PC-3 (cell line): Measurements from ENCODE around the gene PDGFC. TPM values are rescaled to one million over a fixed set of nuclear protein-coding genes. Genes with fewer than 3 reads are reported as not detected.
A peak's percentile ranks its signal among the peaks of the same experiment; 100 is the strongest.

ENCODE experiments used
- ATAC-seq: fragments of 200-7000 bp; cut with Tn5 transposase; 2 replicates; pipeline ENCODE4 v1.9.1; 2020; ENCODE audit warnings: mild to moderate bottlenecking, moderate library complexity
- BruUV-seq: library from RNA; stranded (reverse); fragments of 400-500 nt; replicated peaks from 2 replicates; lab custom pipeline; 2021; lab: Mats Ljungman, UMichigan
- CTCF ChIA-PET: fragments of 300-600 bp; sonication (Branson Sonifier 250); formaldehyde crosslinking; loops from one replicate; lab custom pipeline; 2022; ENCODE audit warnings: antibody characterized with exemption; lab: Charles Lee
- POLR2A ChIA-PET: fragments of 300-600 bp; sonication (Branson Sonifier 250); formaldehyde crosslinking; loops from one replicate; lab custom pipeline; 2022; ENCODE audit warnings: antibody characterized with exemption; ENCODE audit not compliant: unreplicated experiment; lab: Charles Lee
- DNase-seq: peaks from one replicate; pipeline ENCODE4 v3.0.0-alpha.2; 2015
- H2AFZ ChIP-seq: fragments of 300-600 bp; sonication (generic); 2 replicates; pipeline ENCODE4 v1.6.0; 2016; ENCODE audit warnings: antibody characterized with exemption, low read length
- H3F3A ChIP-seq: fragments of 300-600 bp; sonication (generic); one replicate; pipeline ENCODE4 v1.6.0; 2017; ENCODE audit warnings: antibody characterized with exemption, low read length, control low read depth, mild to moderate bottlenecking; ENCODE audit not compliant: unreplicated experiment
- H3K27ac ChIP-seq: fragments of 300-600 bp; sonication (generic); 2 replicates; pipeline ENCODE4 v1.5.1; 2016; ENCODE audit warnings: mild to moderate bottlenecking, low read length
- H3K27me3 ChIP-seq: fragments of 300-600 bp; sonication (generic); 2 replicates; pipeline ENCODE4 v1.6.1; 2016; ENCODE audit warnings: low read length, mixed read lengths
- H3K36me3 ChIP-seq: fragments of 300-600 bp; sonication (generic); 2 replicates; pipeline ENCODE4 v1.6.1; 2016; ENCODE audit warnings: low read depth, mixed run types, low read length, mixed read lengths
- H3K4me1 ChIP-seq: fragments of 300-600 bp; sonication (generic); 2 replicates; pipeline ENCODE4 v1.5.1; 2016; ENCODE audit warnings: low read length; ENCODE audit not compliant: insufficient read depth
- H3K4me2 ChIP-seq: fragments of 300-600 bp; sonication (generic); 2 replicates; pipeline ENCODE4 v1.6.0; 2016; ENCODE audit warnings: low read length
- H3K4me3 ChIP-seq: fragments of 300-600 bp; sonication (generic); 2 replicates; pipeline ENCODE4 v1.5.1; 2016; ENCODE audit warnings: mild to moderate bottlenecking, low read length, mixed read lengths
- H3K79me2 ChIP-seq: fragments of 300-600 bp; sonication (generic); 2 replicates; pipeline ENCODE4 v1.6.1; 2017; ENCODE audit warnings: low read length, mixed read lengths
- H3K9ac ChIP-seq: fragments of 300-600 bp; sonication (generic); 2 replicates; pipeline ENCODE4 v1.6.0; 2016; ENCODE audit warnings: mild to moderate bottlenecking, low read length
- H3K9me2 ChIP-seq: fragments of 300-600 bp; sonication (generic); replicated peaks from 2 replicates; pipeline ENCODE4 v1.6.1; 2016; ENCODE audit warnings: mixed run types, low read length, mixed read lengths
- H3K9me3 ChIP-seq: fragments of 300-600 bp; sonication (generic); 2 replicates; pipeline ENCODE4 v1.6.1; 2016; ENCODE audit warnings: low read length, mixed read lengths
- H4K20me1 ChIP-seq: fragments of 300-600 bp; sonication (generic); 2 replicates; pipeline ENCODE4 v1.6.1; 2016; ENCODE audit warnings: low read length, mixed read lengths
- EZH2 ChIP-seq: fragments of 300-600 bp; sonication (generic); IDR thresholded peaks from one replicate; pipeline ENCODE4 v1.6.1; 2017; ENCODE audit warnings: antibody characterized with exemption, mild to moderate bottlenecking, low read length; ENCODE audit not compliant: unreplicated experiment
- EZH2phosphoT487 ChIP-seq: fragments of 300-600 bp; sonication (generic); IDR thresholded peaks from 2 replicates; pipeline ENCODE4 v1.6.1; 2018; ENCODE audit warnings: mild to moderate bottlenecking, antibody characterized with exemption, low read length, borderline replicate concordance
- intact Hi-C: fragments of 100-400 bp; cut with micrococcal nuclease; formaldehyde crosslinking; loops from 2 replicates; pipeline ENCODE4 v1.9.0; 2023
- total RNA-seq: library from RNA; depleted of rRNA; stranded (reverse); fragments of >200 nt; gene quantifications from 2 replicates; pipeline ENCODE4 v1.2.3, GENCODE V29; 2014
- TF ChIP-seq, protein P1 (sequence below): fragments of 300-600 bp; sonication (generic); conservative IDR thresholded peaks from 2 replicates; pipeline ENCODE4 v1.5.1; 2017; ENCODE audit warnings: antibody characterized with exemption, low read depth, mild to moderate bottlenecking, low read length

PDGFC gene
- total RNA-seq, 1 experiment from 2014 or later = 23.0 TPM

DNA sequence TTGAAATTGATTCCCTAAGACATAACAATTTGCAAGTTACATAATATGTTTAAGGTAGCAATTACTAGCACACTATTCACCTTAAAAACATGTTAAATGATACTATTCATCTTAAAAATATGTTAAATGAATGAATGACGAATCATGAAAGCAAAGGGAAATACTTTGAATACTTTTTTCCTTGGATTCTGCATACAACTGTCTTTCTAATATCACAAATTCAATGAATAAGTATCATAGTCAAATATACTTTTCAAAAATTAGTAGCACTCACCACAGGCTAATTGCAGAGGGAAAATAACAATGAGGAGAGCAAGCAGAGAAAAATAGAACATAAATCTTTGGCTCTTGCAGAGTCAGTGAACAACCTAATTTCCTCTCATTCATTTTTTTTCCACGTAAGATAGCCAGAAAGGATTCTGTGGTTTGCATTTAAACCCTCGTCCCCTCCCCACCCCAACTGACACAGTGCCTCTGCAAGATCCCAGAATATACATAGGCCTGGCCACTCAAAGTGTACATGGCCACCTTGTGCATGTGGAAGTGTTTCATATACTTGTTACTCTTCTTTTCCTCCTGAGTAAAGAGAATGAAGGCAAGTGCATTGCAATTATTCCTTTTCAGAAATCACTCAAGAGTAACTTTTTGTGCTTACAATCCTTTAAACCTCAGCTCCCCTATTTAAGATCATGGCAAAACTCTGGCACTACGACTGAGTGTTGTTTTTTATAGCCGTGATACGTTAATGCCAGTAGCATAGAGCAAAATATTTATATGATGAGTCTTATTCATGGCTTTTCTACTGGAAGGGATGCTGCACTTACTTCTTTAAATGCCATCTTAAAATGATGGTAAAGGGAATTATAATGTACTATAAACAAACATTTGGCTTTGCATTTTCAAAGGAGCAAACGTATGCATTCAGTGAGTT, 236.4 kb downstream of the PDGFC start:
- Histone ChIP-seq H3K27ac (peak overlapping the region; percentile 32; the same call in 1 of the 2 replicates), H3K4me2 (peak overlapping the region; percentile 68)
- CTCF ChIA-PET = no interaction called here

DNA sequence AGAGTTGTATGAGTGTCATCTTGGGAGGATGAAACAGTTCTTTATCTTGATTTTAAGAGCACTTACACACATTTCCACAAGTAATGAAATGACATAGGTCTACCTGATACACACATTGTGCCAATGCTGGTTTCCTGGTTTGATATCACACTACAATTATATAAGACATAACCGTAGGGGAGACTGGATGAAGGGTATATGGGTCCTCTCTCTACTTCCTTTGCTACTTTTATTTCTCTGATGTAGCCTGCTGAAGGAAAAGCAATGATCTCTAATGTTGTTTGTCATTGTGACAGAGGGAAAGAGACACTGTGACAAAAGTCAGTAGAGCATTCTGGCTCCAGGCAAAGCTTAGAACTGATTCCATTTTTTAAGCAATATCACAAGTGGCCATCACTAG, 238.0 kb downstream of the PDGFC start:
- Histone ChIP-seq H3K4me1 (peaks cover 18% of the 10 kb centered on the region), H3K4me3 (no peak overlapping the region), H3K27ac (no peak overlapping the region), H3K79me2 (no peaks in the 10 kb centered on the region), H3K4me2 (no peak overlapping the region), H3K9ac (no peak overlapping the region), H2AFZ (no peak overlapping the region), H4K20me1 (no peaks in the 10 kb centered on the region), H3K36me3 (peaks cover 22% of the 10 kb centered on the region; the same call in 1 of the 2 replicates), H3F3A (peaks cover 4% of the 10 kb centered on the region), H3K9me2 (no peaks in the 10 kb centered on the region), H3K9me3 (peaks cover 23% of the 10 kb centered on the region), H3K27me3 (no peaks in the 10 kb centered on the region)
- ChIA-PET CTCF (no interaction called here), POLR2A (no interaction called here)
- TF ChIP-seq EZH2 (no peak), EZH2phosphoT487 (no peak)
- TF ChIP-seq, protein P1, sequence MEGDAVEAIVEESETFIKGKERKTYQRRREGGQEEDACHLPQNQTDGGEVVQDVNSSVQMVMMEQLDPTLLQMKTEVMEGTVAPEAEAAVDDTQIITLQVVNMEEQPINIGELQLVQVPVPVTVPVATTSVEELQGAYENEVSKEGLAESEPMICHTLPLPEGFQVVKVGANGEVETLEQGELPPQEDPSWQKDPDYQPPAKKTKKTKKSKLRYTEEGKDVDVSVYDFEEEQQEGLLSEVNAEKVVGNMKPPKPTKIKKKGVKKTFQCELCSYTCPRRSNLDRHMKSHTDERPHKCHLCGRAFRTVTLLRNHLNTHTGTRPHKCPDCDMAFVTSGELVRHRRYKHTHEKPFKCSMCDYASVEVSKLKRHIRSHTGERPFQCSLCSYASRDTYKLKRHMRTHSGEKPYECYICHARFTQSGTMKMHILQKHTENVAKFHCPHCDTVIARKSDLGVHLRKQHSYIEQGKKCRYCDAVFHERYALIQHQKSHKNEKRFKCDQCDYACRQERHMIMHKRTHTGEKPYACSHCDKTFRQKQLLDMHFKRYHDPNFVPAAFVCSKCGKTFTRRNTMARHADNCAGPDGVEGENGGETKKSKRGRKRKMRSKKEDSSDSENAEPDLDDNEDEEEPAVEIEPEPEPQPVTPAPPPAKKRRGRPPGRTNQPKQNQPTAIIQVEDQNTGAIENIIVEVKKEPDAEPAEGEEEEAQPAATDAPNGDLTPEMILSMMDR = no peak
- BruUV-seq = no TSS peak
- ATAC-seq (no peak), DNase-seq (no peak)
- intact Hi-C loops = no loop called here

More for the DNA sequence above, 236.4 kb downstream of the PDGFC start:
- no TSS peak for BruUV-seq
- peaks cover 18% of the 10 kb centered on the region for H3K4me1 ChIP-seq
- no peaks in the 10 kb centered on the region for H3K79me2 ChIP-seq
- peaks cover 4% of the 10 kb centered on the region for H3F3A ChIP-seq
- H2AFZ ChIP-seq = peak overlapping the region; percentile 58; the same call in 1 of the 2 replicates
- H3K4me3 ChIP-seq = peak overlapping the region; percentile 16; the same call in 1 of the 2 replicates
- H3K9me3 ChIP-seq = peaks cover 23% of the 10 kb centered on the region
- intact Hi-C loops = no loop called here
- H3K36me3 ChIP-seq = peaks cover 22% of the 10 kb centered on the region; the same call in 1 of the 2 replicates
- H3K9me2 ChIP-seq = no peaks in the 10 kb centered on the region
- no peaks in the 10 kb centered on the region for H4K20me1 ChIP-seq
- H3K27me3 ChIP-seq = no peaks in the 10 kb centered on the region
- DNase-seq = peak; percentile 62
- peak; percentile 83 for ATAC-seq
- H3K9ac ChIP-seq = no peak overlapping the region
- TF ChIP-seq EZH2 (no peak), EZH2phosphoT487 (no peak)
- TF ChIP-seq, protein P1 = no peak
- POLR2A ChIA-PET = no interaction called here
